Activated CD8-positive, alpha-beta memory T cell treated with anti-CD3 and anti-CD28 coated beads, Interleukin-2, amount 50 U/mL, for 48 hours (primary cell): ENCODE results near the gene YTHDC1.
A peak's percentile ranks its signal among the peaks of the same experiment; 100 is the strongest.
"Not testable (repeated sequence)": the region's sequence is repeated elsewhere in the genome, so short reads cannot be mapped to it uniquely, and the experiment has no call there.

Experiments
- DNase-seq: peaks from one replicate; pipeline ENCODE4 v3.0.0-alpha.2; 2020

The YTHDC1 gene

DNA sequence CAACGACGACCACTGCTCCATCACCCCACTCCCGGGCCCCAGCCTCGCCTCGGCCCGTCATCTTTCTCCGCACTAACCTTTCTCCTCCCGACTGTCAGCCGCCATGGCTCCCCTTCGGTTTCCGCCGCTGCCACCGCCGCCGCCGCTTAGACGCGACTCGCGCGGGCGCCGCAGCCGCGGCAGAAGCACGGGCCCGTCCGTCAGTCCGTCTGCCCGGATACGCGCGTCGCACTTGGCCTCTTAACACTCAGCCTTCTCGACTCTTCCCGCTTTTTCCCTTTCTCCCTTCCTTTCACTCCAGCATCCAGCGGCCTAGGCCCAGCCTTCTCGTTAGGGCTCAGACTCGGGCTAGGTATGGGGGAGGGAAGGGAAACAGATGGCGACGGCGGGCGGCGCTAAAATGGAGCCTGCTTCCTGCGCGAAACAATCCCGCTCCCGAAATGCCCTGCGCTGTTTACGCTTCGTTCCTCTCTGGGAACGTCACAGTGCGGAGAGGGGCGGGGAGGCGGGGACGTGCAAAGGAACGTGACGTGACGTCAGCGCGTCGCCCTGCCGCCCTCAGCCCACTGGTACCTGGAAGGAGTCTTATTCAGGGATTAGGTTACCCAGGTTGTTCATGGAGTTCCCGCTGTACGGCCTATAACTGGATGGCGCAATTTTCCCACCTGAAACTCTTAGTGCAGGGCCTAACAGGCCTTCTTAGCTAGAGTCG, at the start of gene YTHDC1:
Gene YTHDC1, minus strand, starts transcription at position 442 of the 712 bp plus-strand sequence. Its CDS starts 337 bp downstream, at position 105.
- peak; percentile 94 for DNase-seq

DNA sequence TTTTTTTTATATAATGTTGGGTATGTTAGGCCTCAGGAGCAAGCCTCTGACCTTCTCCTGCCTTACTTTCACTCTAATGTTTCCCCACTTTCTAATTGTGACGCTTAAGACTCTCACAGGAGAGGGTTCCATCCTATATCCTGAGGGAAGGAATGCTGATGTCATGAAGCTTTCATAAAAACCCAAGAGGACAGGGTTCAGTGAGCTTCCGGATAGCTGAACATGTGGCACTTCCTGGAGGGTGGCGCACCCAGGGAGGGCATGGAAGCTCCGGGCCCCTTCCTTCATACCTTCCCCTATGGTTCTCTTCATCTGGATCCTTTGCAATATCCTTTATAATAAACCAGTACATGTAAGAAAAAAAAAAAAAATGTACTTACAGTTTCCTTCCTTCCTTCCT, 49.4 kb upstream of the YTHDC1 start:
- no peak for DNase-seq

DNA sequence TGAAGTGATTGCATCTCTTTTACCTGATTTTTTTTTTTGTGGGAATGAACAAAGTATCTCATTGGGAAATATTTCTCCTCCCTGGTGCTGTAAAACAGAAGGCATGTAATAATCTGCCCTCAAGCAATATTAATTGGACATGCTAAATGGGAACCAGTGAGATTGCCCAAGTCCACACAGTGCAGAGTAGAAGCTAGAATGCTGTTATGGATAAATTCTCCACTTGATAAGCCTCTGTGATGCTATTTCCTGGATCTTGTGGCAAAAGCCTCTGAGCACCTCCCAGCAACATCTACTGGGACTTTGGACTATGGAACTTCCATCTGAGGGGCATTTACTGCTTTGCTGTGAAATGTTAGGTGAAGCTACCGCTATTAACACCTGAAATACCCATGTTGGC, 46.9 kb upstream of the YTHDC1 start:
- no peak for DNase-seq

DNA sequence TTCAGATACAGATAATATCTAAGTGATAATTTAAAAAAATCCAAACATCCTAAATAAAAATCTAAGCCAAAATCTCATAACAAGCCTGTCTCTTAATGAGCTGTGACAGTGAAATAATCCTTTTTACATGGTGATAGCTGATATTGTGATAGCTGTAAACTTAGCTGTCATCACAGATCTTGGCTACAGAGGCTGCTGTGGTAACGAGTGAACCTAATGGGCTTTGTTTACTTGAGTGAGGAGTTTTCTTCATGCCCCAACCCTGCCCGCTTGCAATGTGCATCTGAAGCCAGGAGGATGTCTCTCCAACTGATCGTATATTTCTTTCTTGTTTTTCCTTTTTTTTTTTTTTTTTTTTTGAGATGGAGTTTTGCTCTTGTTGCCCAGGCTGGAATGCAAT, 41.5 kb upstream of the YTHDC1 start:
- no peak for DNase-seq

DNA sequence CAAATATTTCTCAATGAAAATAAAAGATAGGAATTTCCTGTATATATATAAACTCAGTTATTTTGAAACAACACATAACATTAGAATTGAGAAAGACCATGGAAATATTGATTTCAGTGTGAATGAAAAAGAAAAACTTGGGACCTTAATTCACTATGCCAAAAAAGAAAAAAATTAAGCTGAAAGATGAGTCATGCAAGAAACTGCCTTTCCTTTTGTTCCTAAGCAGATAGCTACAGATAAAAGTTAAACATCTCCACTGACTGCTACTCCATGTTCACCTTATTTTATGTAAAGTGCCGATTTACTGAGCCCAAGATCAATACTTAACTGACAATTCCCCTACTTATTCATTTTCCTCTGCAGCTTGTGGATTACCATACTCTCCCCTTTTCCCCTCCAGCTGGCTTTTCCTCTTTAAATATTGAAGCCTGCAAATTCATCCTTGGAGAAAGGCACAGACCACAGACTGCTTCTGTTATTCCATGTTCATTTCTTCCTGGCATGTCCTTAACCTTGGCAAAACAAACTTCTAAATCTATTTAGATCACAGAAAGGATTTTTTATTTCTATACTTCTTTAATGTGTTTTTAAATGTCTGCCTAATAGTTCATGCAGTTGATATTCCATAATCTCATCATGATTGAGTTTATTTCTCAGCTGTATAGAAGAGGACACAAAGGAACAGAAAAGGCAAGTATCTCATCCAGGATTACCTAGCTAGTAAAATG, 40.5 kb upstream of the YTHDC1 start:
- no peak for DNase-seq

DNA sequence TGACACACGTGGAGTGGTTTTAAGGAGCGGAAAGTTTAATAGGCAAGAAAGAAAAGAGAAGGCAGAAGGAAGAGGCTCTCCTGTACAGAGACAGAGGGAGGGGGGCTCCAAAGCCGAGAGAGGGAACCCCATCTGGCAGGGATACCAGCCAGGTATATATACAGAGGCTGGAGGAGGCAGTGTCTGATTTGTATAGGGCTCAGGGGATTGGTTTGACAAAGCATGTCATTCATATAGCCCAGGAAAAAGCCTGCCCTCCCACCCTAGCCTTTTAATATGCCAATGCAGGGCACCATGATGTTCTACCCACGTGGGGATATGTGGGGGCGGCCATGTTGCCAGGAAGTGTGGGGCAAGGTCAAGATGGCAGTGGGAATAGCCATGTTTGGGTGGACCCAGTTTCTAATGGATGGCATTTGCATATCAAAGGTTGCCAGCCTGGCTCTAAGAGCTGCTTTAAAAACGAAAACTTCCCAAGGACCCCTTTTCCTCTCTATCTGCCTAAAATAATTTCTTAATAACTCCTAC, 39.6 kb upstream of the YTHDC1 start:
- not testable (repeated sequence) for DNase-seq

DNA sequence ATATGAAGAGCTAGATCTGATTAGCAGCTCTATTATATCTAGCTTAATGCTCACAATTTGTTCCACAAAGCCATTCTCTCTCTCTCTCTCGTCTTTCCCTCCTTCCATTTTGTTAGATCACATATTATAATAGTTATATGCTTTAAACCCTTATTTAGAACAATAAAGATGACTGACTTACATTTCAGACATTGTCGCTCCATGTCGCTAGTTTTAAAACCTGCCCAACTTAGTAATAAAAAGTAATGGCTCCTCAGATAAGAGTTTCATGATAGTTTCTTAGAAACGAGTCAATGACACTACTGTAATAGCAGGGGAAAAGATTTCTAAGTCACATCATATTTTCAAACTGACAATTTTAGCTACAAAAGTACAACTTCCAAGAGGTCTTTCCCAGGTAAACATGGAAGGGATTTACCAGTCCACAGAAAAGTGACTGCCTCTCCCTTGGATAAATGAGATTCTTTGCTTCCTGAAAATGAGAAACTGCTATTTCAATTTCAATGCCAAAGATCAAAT, 38.5 kb upstream of the YTHDC1 start:
- no peak for DNase-seq

DNA sequence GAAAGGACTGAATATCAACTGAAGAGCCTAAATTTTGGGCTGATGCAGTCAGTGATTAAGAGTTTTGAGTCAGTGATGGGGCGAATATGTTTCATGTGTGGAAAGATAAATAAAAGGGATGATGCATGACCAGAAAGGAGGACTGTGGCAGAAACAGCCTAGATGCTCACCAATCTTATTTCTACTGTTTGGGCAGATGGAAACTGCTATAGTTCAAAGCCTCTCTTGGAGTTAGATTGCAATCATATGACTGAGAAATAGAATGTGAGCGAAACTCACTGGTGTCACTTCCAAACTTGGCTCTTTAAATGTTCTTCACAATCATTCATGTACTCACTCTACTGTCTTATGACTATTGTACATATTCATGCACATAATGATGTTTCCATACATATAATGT, 35.4 kb upstream of the YTHDC1 start:
- DNase-seq = no peak

DNA sequence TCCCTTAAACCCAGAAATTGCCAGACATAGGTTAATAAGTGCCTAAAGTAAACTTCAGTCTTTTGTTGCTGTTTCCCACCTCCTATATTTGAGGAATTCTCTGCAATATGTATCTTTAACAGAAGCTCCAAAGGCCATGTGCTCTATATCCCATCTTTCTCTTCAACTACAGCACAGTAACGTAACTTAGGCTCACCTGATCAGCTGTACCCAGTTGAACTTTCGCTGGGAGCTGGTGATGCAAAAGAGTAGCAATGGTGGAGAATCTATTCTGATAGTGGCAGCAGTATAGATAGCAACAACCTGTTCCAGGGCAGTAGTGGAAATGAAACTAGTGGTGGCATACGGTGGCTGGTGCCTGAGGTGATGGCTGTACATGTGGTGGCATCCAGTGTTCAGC, 33.2 kb upstream of the YTHDC1 start:
- no peak for DNase-seq

DNA sequence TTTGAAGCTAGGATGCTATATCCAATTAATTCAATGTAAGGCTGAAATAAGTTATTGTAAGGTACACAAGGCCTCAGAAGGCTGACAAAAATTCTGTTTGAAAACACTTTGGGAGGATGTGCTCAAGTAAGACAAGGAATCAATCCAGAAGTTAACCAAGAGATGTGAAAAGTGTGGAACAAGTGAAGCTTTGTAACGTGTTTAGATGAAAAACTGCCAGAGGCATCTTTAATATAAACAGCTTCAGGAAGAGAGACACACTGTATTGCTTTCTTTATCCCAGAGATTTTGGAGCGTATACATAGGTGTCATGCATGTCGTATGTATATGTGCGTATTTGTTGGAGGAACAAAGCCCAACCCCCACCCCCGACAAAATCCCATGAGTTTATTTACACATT, 28.3 kb upstream of the YTHDC1 start:
- no peak for DNase-seq

DNA sequence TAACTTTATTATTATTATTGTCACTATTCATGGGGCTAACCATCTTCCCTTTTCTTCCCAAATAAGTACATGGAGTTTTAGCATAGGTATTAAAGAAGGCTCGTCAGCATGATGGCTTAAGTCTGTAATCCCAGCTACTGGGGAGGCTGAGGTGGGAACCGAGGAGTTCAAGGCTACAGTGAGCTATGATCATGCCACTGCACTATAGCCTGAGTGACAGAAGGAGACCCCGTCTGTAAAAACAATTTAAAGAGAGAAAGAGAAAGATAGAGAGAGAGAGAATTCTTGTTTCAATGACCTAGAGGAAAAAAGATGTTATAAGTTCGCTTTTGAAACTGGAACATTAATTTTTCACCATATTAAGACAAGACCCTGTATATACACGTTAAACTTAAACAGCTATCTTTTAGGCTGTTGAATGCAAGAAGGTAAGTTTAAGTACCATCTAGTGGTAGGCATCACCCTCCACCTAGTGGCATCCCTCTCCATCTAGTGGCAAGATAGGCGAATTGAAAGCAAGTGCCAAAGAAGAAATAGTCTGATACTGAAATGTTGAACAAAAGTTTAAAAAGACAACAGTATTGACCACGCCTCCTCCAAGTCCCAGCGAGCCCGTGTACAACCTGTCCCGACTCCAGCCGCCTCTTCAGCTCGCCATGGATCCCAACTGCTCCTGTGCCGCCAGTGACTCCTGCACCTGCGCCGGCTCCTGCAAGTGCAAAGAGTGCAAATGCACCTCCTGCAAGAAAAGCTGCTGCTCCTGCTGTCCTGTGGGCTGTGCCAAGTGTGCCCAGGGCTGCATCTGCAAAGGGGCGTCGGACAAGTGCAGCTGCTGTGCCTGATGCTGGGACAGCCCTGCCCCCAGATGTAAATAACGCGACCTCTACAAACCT, 26.0 kb upstream of the YTHDC1 start:
- peak; percentile 61 for DNase-seq

DNA sequence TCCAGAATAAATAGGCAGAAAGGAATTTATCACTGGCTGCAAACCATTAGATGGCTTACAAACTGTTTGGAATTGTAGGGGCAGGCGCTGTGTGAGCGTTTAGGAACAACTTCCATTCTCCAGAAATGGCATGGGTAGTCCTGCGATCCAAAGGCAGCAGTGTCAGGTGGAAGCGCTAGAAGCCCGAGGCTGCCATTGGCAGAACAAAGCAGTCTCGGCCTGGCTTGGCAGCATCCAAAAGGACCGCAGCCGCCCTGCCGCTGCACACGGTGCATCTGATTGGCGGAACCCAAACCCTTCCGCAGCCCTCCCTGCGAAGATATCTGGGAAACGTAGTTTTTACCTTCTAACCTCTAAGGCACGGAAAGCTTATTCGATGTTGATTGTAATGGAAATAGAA, 23.6 kb upstream of the YTHDC1 start:
- DNase-seq = peak; percentile 71

DNA sequence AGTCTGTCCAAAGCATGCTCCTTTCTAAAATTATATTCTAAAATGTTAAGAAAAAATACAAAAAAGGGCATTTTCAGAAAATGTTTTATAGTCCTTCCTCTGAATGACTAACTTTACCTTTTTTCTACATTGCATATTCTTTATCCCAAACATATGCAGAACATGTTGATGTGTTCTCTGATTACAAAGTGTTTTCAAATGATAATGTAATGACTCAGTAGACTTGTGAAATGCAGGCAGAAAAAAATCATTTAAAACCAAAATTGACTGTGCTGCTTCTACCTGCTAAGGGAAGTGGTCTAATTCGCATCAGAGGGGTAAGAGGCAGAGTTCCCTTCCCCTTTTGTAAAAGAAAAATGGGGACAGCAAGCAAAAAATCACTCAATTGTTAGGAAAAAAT, 22.7 kb upstream of the YTHDC1 start:
- DNase-seq = no peak

DNA sequence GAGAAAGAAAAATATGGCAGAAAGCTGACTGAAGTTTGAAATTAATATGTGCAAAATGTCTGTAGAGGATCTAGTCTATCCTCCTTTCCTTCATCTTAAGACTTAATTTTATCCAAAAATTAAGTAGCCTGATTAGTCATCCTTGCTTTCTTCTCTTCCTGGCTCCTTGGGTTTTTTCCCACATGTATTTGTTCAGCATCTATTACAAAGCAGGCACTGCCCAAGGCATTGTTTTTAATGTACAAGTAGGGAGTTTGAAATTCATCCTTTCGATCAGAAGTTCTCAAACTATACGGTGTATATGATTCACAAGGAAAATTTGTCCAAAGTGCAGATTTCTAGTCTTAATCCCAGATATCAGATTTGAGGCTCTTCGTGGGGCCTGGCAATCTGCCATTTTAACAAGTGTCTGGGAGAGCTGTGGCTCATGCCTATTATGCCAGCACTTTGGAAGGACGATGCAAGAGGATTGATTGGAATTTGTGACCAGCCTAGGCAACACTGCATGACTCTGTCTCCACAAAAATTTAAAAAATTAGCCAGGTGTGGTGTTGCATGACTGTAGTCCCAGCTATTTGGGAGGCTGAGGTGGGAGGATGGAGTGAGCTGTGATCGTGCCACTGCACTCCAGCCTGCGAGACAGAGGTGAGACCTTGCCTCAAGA, 19.4 kb upstream of the YTHDC1 start:
- no peak for DNase-seq

DNA sequence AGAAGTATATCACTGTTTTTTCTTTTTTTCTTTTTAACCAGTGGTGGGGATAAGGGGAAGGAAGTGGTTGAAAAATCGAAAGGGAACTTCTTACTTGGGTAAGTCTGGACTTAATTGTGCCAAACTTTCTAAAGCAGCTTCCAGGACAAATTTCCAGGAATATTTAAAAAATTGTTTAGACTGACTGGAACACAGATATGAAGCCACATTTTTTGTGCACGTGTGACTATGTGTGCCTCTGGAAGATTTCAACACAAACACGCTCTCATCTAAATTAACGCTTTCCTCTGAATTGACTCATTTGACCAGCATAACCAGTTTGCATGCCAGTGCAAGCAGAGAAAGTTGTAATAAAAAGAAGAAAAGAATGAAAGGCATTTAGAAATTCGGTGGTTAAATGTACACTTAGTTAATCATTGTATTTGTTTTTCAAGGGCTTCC, 18.8 kb upstream of the YTHDC1 start:
- DNase-seq = no peak

DNA sequence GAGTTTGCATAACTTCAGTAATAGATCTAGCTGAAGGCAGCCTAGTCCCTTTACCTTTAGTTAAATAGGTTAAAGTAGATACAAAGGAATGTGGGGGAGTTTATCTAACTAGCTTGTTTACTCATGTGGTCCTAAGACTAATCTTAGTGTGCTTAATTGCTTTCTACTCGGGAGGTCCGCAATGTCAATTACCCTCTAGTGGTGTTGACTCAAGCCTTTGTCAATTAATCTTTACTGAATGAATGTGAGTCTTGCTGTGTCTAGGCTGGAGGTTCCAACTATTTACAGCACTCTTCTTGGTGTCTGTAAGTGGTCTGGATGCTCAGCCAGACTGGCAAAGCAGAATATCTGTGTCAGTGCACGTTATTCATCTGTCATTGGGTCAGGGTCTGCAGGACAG, 17.9 kb upstream of the YTHDC1 start:
- DNase-seq = no peak

DNA sequence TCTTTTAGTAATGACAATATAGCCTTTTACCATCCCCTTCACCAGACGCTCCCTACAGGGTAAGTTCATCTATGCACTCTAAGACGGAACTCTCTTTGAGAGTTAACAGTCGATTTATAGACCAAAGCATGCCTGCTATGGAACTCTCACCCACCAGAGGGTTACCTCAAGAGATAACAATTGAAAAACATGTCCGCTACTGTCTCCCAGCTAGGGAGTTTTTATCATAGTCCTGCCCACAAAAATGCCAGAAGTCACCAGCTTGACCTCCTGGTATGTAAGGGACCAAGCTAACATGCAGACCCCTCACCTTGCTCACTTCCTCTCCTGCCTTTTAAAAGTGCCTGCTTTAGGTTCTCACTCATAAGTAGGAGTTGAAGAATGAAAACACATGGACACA, 16.7 kb upstream of the YTHDC1 start:
- no peak for DNase-seq

DNA sequence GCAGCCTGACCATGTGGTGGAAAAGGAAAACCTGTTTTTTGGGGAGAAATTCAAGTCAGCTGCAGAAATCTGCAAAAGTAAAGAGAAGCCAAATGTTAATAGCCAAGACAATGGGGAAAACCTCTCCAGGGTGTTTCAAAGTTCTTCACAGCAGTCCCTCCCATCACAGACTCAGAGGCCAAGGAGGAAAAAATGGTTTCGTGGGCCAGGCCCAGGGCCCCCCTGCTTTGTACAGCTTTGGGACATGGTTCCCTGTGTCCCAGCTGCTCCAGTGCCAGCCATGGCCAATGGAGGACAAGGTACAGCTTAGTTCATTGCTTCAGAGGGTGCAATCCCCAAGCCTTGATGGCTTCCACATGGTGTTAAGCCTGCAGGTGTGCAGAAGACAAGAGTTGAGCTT, 15.2 kb upstream of the YTHDC1 start:
- DNase-seq = no peak

DNA sequence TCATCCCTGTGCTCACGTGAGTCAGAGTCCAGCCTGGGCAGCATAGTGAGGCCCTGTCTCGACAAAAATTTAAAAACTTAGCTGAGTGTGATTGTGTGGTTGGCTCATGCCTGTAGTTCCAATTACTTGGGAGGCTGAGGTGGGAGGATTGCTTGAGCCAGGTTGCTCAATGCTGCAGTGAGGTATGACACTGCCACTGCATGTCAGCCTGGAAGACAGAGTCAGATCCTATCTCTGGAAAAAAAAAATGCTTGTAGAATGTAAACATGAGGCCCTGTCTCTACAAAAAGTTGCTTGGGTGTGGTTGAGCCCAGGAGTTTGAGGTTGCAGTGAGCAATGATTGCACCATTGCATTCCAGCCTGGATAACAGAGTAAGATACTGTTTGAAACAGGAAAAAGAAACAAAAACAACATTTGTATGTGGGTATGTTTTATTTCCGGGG, 11.3 kb upstream of the YTHDC1 start:
- no peak for DNase-seq

DNA sequence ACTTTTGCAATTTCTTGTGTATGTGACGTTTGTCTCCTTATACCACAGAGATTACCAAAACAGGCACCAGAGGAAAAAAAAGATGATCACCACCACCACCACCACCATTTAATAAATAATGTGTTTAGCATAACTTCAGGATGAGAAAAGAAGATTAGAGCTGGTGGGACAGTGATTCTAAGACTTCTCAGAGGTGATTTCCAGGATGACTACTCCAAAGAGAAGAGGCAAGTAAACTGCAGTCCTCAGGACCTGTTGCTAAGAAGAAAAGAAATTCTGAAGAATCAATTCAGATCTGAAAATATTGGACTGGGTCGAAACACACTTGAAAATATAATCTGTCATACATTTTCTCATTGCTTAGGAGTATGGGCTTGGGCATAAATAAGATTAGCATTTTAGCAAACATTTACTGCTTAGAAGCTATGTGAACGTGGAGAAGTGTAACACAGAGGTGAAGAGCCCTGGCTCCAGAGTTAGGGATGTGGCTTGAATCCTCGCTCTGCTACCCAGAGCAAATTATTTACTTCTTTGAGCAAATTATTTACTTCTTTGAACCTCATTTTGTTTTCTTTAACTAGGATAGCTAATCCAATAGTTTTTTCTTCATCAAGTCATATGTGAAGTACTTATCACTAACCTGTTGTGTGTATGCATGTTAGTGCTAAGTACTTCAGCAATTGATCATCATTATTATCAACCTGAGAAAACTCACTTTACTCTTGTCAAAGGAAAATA, 10.5 kb upstream of the YTHDC1 start:
- DNase-seq = no peak

DNA sequence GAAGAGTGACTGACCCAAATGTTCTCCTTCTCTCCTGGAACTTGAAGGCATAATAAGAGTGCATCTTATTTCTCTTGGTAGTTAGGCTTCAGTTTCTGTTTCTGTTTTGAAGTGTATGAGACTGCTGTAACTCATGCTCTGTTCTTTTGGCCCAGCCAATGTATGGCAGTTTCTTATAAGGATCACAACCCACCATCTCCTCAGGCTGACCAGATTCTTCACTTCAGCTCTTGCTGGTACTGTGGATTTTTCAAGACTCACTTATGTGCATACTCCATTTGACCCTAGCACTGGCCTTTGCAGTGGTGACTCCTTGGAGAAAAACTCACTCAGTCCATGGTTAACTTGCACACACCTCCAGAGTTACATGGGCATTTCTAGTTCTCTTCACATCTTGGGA, 9.6 kb upstream of the YTHDC1 start:
- no peak for DNase-seq

DNA sequence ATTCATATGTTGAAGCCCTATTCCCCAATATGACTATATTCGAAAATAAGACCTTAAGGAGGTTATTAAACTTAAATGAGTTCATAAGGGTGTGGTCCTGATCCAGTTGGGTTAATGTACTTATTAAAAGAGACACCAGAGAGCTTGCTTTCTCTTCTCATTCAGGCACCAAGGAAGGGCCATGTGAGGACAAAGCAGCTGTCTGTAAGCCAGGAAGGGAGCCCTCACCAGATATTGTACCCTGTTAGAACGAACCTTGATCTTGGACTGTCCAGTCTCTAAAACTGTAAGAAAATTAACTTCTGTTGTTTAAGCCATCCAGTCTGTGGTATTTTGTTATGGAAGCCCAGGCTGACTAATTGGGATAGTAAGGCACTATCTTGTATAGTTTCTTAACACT, 9.1 kb upstream of the YTHDC1 start:
- DNase-seq = no peak
